Measurements from ENCODE around the gene SLC26A3.

SLC26A3 gene

GRCh38 chr7:107815254-107815882 is 12.3 kb upstream of the SLC26A3 start:
- Histone ChIP-seq H3K9me3 (ENCODE audit: low read length) (no peaks in the 10 kb centered on the region), H3K4me1 (ENCODE audit: insufficient read depth, low read length) (peaks cover 10% of the 10 kb centered on the region), H3K27ac (ENCODE audit: low read depth, low read length) (no peak overlapping the region), H3K27me3 (ENCODE audit: control insufficient read depth in 1 of 2, insufficient read depth in 2 of 2, low read length in 2 of 2) (no peaks in the 10 kb centered on the region), H3K36me3 (ENCODE audit: insufficient read depth, low read length) (no peaks in the 10 kb centered on the region), H3K4me3 (ENCODE audit: low read depth in 1 of 2, low read length in 2 of 2) (no peak overlapping the region), H3K9ac (ENCODE audit: low read length) (no peak overlapping the region)

DNA sequence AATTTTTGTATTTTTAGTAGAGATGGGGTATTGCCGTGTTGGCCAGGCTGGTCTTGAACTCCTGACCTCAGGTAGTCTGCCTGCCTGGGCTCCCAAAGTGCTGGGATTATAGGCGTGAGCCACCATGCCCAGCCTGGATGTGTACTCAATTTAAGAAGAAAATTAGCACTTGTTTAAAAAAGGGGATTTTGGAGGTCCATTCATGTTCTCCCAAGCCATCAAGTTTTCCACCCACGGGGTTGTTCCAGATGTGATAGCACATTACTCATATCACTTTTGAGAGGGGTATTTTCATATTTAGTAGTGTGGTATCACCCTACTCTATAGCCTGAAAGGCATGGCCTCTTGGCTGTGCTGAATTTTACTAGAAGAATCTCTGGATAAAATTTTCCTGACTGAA is 10.5 kb upstream of the SLC26A3 start:
- no peak overlapping the region for H3K27ac ChIP-seq (ENCODE audit: low read depth, low read length)
- H3K36me3 ChIP-seq (ENCODE audit: insufficient read depth, low read length), result no peaks in the 10 kb centered on the region
- H3K9me3 ChIP-seq (ENCODE audit: low read length), result no peaks in the 10 kb centered on the region
- H3K27me3 ChIP-seq (ENCODE audit: control insufficient read depth in 1 of 2, insufficient read depth in 2 of 2, low read length in 2 of 2), result no peaks in the 10 kb centered on the region
- H3K4me3 ChIP-seq (ENCODE audit: low read depth in 1 of 2, low read length in 2 of 2), result no peak overlapping the region
- no peak overlapping the region for H3K9ac ChIP-seq (ENCODE audit: low read length)
- peaks cover 10% of the 10 kb centered on the region for H3K4me1 ChIP-seq (ENCODE audit: insufficient read depth, low read length)

DNA sequence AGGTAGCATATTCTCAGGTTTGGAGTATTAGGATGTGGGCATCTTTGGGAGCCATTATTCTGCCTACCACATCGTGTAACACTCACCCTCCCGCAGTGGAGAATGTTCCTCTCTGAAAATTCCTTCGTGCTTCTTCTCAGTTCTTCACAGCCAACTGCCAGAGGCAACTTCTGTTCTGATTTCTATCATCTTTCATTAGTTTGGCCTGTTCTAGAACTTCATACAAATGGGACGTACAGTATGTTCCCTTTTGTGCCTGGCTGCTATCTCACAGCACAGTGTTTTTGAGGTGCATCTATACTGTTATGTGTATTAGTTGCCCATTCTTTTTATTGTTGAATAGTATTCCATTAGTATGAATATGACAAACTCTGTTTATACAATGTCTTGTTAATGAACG is 8.9 kb upstream of the SLC26A3 start:
- no peak overlapping the region for H3K4me3 ChIP-seq (ENCODE audit: low read depth in 1 of 2, low read length in 2 of 2)
- H3K27me3 ChIP-seq (ENCODE audit: control insufficient read depth in 1 of 2, insufficient read depth in 2 of 2, low read length in 2 of 2), result no peaks in the 10 kb centered on the region
- no peaks in the 10 kb centered on the region for H3K9me3 ChIP-seq (ENCODE audit: low read length)
- H3K9ac ChIP-seq (ENCODE audit: low read length), result no peak overlapping the region
- peaks cover 10% of the 10 kb centered on the region for H3K4me1 ChIP-seq (ENCODE audit: insufficient read depth, low read length)
- no peak overlapping the region for H3K27ac ChIP-seq (ENCODE audit: low read depth, low read length)
- no peaks in the 10 kb centered on the region for H3K36me3 ChIP-seq (ENCODE audit: insufficient read depth, low read length)

DNA sequence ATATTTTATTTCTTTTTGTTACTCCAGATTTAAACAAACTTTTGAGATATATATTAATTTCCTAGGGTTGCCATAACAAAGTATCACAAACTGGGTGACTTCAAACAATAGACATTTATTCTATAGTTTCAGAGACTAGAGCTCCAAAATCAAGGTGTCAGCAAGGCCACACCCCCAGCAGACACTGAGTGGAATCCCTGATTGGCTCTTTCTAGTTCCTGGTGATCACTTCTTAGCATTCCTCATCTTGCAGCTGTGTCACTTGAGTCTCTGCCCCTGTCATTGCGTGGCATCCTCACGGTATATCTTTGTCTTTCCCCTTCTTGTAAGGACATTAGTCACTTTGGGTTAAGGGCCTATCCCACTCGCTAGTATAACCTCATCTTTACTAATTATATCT is 7.6 kb upstream of the SLC26A3 start:
- Histone ChIP-seq H3K4me1 (ENCODE audit: insufficient read depth, low read length) (peaks cover 1% of the 10 kb centered on the region), H3K4me3 (ENCODE audit: low read depth in 1 of 2, low read length in 2 of 2) (no peak overlapping the region), H3K27me3 (ENCODE audit: control insufficient read depth in 1 of 2, insufficient read depth in 2 of 2, low read length in 2 of 2) (no peaks in the 10 kb centered on the region), H3K27ac (ENCODE audit: low read depth, low read length) (no peak overlapping the region), H3K9ac (ENCODE audit: low read length) (no peak overlapping the region), H3K9me3 (ENCODE audit: low read length) (no peaks in the 10 kb centered on the region), H3K36me3 (ENCODE audit: insufficient read depth, low read length) (no peaks in the 10 kb centered on the region)

DNA sequence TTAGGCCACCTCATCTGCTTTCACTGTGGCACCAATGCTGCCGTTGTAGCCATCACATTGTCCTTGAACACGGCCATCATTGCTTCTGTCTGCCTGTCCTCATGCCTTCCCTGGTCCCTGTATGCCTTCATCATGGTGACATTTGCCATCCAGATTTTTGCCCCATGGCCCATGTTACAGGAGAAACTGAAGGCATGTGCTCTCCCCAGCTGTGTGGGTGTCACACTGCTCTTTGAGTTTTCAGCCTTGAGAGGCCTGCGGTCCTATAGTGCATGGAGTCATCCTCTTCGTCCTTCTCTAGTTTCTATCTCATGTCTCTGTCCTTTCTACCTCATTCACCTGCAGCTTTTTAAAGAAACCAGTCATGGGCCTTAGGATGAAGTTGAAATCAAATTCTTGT is 6.2 kb upstream of the SLC26A3 start:
- no peaks in the 10 kb centered on the region for H3K36me3 ChIP-seq (ENCODE audit: insufficient read depth, low read length)
- H3K4me3 ChIP-seq (ENCODE audit: low read depth in 1 of 2, low read length in 2 of 2), result no peak overlapping the region
- no peak overlapping the region for H3K27ac ChIP-seq (ENCODE audit: low read depth, low read length)
- H3K9me3 ChIP-seq (ENCODE audit: low read length), result no peaks in the 10 kb centered on the region
- H3K9ac ChIP-seq (ENCODE audit: low read length), result no peak overlapping the region
- no peaks in the 10 kb centered on the region for H3K27me3 ChIP-seq (ENCODE audit: control insufficient read depth in 1 of 2, insufficient read depth in 2 of 2, low read length in 2 of 2)
- H3K4me1 ChIP-seq (ENCODE audit: insufficient read depth, low read length), result no peaks in the 10 kb centered on the region

DNA sequence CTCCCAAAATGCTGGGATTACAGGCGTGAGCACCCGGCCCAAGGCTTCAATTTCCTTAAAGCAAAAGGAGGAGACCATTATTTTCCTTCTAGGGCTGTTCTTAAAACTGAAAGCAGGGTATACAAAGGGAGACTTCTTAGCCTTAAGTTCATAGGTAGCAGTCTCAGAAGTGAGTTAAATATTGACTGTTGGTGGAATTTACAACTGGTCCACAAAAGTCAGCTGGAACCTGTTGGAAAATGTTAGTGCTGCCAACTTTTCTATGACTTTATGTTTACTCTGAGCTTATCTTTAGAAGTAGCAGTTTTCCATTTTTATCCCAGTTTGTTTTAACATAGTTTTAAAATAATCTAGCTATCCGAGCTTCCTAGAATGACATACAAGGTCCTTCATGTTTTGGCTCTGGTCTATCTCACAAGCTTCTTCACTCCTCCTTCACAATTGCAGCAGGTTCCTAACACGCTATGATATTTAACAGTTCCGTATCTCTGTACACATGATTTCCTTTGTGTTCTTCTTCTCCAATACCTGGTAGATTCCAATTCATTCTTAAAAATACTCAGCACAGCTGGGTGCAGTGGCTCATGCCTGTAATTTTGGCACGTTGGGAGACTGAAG is 3.3 kb downstream of the SLC26A3 start:
- Histone ChIP-seq H3K27me3 (ENCODE audit: control insufficient read depth in 1 of 2, insufficient read depth in 2 of 2, low read length in 2 of 2) (no peaks in the 10 kb centered on the region), H3K4me1 (ENCODE audit: insufficient read depth, low read length) (peaks cover 5% of the 10 kb centered on the region), H3K9ac (ENCODE audit: low read length) (no peak overlapping the region), H3K36me3 (ENCODE audit: insufficient read depth, low read length) (no peaks in the 10 kb centered on the region), H3K9me3 (ENCODE audit: low read length) (no peaks in the 10 kb centered on the region), H3K4me3 (ENCODE audit: low read depth in 1 of 2, low read length in 2 of 2) (no peak overlapping the region), H3K27ac (ENCODE audit: low read depth, low read length) (peak overlapping the region; percentile 41)

GRCh38 chr7:107792364-107792763 is 10.7 kb downstream of the SLC26A3 start:
- Histone ChIP-seq H3K36me3 (ENCODE audit: insufficient read depth, low read length) (no peaks in the 10 kb centered on the region), H3K9ac (ENCODE audit: low read length) (no peak overlapping the region), H3K27me3 (ENCODE audit: control insufficient read depth in 1 of 2, insufficient read depth in 2 of 2, low read length in 2 of 2) (no peaks in the 10 kb centered on the region), H3K27ac (ENCODE audit: low read depth, low read length) (no peak overlapping the region), H3K9me3 (ENCODE audit: low read length) (no peaks in the 10 kb centered on the region), H3K4me1 (ENCODE audit: insufficient read depth, low read length) (peaks cover 10% of the 10 kb centered on the region), H3K4me3 (ENCODE audit: low read depth in 1 of 2, low read length in 2 of 2) (no peak overlapping the region)

GRCh38 chr7:107789647-107790046 is 13.4 kb downstream of the SLC26A3 start:
- H3K9ac ChIP-seq (ENCODE audit: low read length), result no peak overlapping the region
- H3K4me3 ChIP-seq (ENCODE audit: low read depth in 1 of 2, low read length in 2 of 2), result no peak overlapping the region
- H3K4me1 ChIP-seq (ENCODE audit: insufficient read depth, low read length), result peaks cover 31% of the 10 kb centered on the region
- no peaks in the 10 kb centered on the region for H3K27me3 ChIP-seq (ENCODE audit: control insufficient read depth in 1 of 2, insufficient read depth in 2 of 2, low read length in 2 of 2)
- no peaks in the 10 kb centered on the region for H3K9me3 ChIP-seq (ENCODE audit: low read length)
- no peaks in the 10 kb centered on the region for H3K36me3 ChIP-seq (ENCODE audit: insufficient read depth, low read length)
- no peak overlapping the region for H3K27ac ChIP-seq (ENCODE audit: low read depth, low read length)

GRCh38 chr7:107788662-107789061 is 14.4 kb downstream of the SLC26A3 start:
- no peaks in the 10 kb centered on the region for H3K9me3 ChIP-seq (ENCODE audit: low read length)
- H3K27me3 ChIP-seq (ENCODE audit: control insufficient read depth in 1 of 2, insufficient read depth in 2 of 2, low read length in 2 of 2), result no peaks in the 10 kb centered on the region
- H3K27ac ChIP-seq (ENCODE audit: low read depth, low read length), result no peak overlapping the region
- H3K9ac ChIP-seq (ENCODE audit: low read length), result no peak overlapping the region
- H3K36me3 ChIP-seq (ENCODE audit: insufficient read depth, low read length), result no peaks in the 10 kb centered on the region
- no peak overlapping the region for H3K4me3 ChIP-seq (ENCODE audit: low read depth in 1 of 2, low read length in 2 of 2)
- peaks cover 33% of the 10 kb centered on the region for H3K4me1 ChIP-seq (ENCODE audit: insufficient read depth, low read length)

DNA sequence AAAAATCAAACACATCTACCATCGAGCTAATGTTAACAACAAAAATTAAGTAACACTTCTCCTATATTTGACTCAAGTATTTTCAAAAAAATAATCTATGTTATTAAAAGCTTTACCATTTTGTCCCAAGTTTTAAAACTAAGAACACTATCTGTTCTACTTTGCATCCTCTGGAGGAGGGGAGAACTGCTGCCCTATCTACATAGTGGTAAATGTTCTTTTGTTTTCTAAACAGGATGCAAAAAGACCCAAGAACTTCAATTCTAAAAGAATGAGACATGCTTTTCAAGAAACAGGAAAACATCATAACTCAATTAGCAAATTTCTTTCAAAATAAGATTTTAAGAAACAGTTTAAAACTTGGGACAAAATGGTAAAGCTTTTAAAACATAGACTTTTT is 14.8 kb downstream of the SLC26A3 start:
- Histone ChIP-seq H3K27ac (ENCODE audit: low read depth, low read length) (no peak overlapping the region), H3K36me3 (ENCODE audit: insufficient read depth, low read length) (no peaks in the 10 kb centered on the region), H3K4me1 (ENCODE audit: insufficient read depth, low read length) (peaks cover 37% of the 10 kb centered on the region), H3K4me3 (ENCODE audit: low read depth in 1 of 2, low read length in 2 of 2) (no peak overlapping the region), H3K9me3 (ENCODE audit: low read length) (no peaks in the 10 kb centered on the region), H3K9ac (ENCODE audit: low read length) (no peak overlapping the region), H3K27me3 (ENCODE audit: control insufficient read depth in 1 of 2, insufficient read depth in 2 of 2, low read length in 2 of 2) (no peaks in the 10 kb centered on the region)

DNA sequence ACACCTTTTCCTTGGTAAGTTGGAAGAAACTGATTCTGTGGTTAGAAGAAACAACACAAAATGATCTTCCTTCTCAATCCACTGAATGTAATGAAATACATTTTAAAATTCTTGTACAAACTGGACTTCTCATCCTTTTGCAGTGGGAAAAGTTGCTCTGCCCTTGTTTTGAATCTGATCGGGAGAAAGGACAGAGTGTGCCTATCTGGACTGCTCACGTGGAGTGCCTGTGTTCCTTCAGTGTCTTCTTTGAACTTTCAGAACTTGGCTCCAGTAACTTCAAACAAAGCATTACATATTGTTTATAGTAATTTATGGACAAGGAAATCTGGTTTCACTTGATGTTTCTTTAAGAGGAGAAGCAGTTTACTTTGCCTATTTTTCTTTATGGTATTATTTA is 17.1 kb downstream of the SLC26A3 start:
- H3K27ac ChIP-seq (ENCODE audit: low read depth, low read length), result peak overlapping the region; percentile 57
- H3K9ac ChIP-seq (ENCODE audit: low read length), result no peak overlapping the region

DNA sequence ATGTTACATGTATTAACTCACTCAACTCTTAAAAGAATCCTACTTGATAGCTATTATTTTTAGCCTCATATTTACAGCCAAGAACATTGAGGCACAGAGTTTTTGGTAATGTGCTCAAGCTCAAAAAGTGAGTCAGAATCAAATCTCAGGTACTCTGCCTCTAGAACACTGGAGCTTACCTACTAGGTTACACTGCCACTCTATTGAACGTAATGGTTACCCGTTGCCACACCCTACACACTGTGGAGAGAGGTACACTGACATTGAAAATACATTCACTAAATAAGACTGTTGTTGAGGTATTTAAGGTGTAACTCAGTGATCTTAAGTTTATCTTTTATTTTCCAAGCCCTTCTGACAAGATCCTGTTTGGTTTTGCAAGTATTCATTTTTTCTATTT is 17.9 kb downstream of the SLC26A3 start:
- Histone ChIP-seq H3K9ac (ENCODE audit: low read length) (no peak overlapping the region), H3K4me1 (ENCODE audit: insufficient read depth, low read length) (peaks cover 52% of the 10 kb centered on the region), H3K4me3 (ENCODE audit: low read depth in 1 of 2, low read length in 2 of 2) (no peak overlapping the region), H3K27me3 (ENCODE audit: control insufficient read depth in 1 of 2, insufficient read depth in 2 of 2, low read length in 2 of 2) (no peaks in the 10 kb centered on the region), H3K9me3 (ENCODE audit: low read length) (no peaks in the 10 kb centered on the region), H3K27ac (ENCODE audit: low read depth, low read length) (peak overlapping the region; percentile 57), H3K36me3 (ENCODE audit: insufficient read depth, low read length) (no peaks in the 10 kb centered on the region)

More for the DNA sequence above, 17.1 kb downstream of the SLC26A3 start:
- H3K4me1 ChIP-seq (ENCODE audit: insufficient read depth, low read length), result peaks cover 52% of the 10 kb centered on the region
- H3K4me3 ChIP-seq (ENCODE audit: low read depth in 1 of 2, low read length in 2 of 2), result no peak overlapping the region
- no peaks in the 10 kb centered on the region for H3K9me3 ChIP-seq (ENCODE audit: low read length)
- no peaks in the 10 kb centered on the region for H3K27me3 ChIP-seq (ENCODE audit: control insufficient read depth in 1 of 2, insufficient read depth in 2 of 2, low read length in 2 of 2)
- no peaks in the 10 kb centered on the region for H3K36me3 ChIP-seq (ENCODE audit: insufficient read depth, low read length)

Data from muscle layer of colon (tissue), 2 donors.